OCI-LY7 (cell line): ENCODE results near the gene EIPR1. TPM values are rescaled to one million over a fixed set of nuclear protein-coding genes. Genes with fewer than 3 reads are reported as not detected.

Experiments used
- BruUV-seq: library from RNA; stranded (reverse); fragments of 400-500 nt; replicated peaks from 2 replicates; lab custom pipeline; 2021; lab: Mats Ljungman, UMichigan
- CTCF ChIA-PET: fragments of 300-600 bp; sonication (Branson Sonifier 250); formaldehyde crosslinking; loops from one replicate; lab custom pipeline; 2022; ENCODE audit warnings: antibody characterized with exemption; ENCODE audit not compliant: unreplicated experiment; lab: Charles Lee
- POLR2A ChIA-PET: fragments of 300-600 bp; sonication (Branson Sonifier 250); formaldehyde crosslinking; loops from one replicate; lab custom pipeline; 2022; ENCODE audit warnings: antibody characterized with exemption; lab: Charles Lee
- DNase-seq: peaks from one replicate; pipeline ENCODE4 v3.0.0-alpha.2; 2015; ENCODE audit warnings: low spot score
- H2AFZ ChIP-seq: fragments of 200-600 bp; sonication (generic), shearing (Covaris generic); 2 replicates; pipeline ENCODE4 v1.6.1; 2014; ENCODE audit warnings: mild to moderate bottlenecking, antibody characterized with exemption, low read length, moderate library complexity
- H3K27ac ChIP-seq: fragments of 200-600 bp; sonication (generic); 2 replicates; pipeline ENCODE4 v1.5.1; 2014; ENCODE audit warnings: mixed run types, low read depth, mild to moderate bottlenecking, moderate library complexity, low read length, inconsistent platforms; ENCODE audit not compliant: poor library complexity, severe bottlenecking
- H3K36me3 ChIP-seq: fragments of 200-600 bp; sonication (generic); 2 replicates; pipeline ENCODE4 v1.6.1; 2014; ENCODE audit warnings: mild to moderate bottlenecking, antibody characterized with exemption, low read length, moderate library complexity, mixed read lengths; ENCODE audit not compliant: insufficient read depth
- H3K4me1 ChIP-seq: fragments of 200-600 bp; sonication (generic); 2 replicates; pipeline ENCODE4 v1.5.1; 2014; ENCODE audit warnings: mild to moderate bottlenecking, low read length; ENCODE audit not compliant: insufficient read depth, poor library complexity, severe bottlenecking
- H3K4me2 ChIP-seq: fragments of 200-600 bp; sonication (generic); 2 replicates; pipeline ENCODE4 v1.6.1; 2014; ENCODE audit warnings: mild to moderate bottlenecking, low read length
- H3K4me3 ChIP-seq: fragments of 200-600 bp; sonication (generic); 2 replicates; pipeline ENCODE4 v1.5.1; 2014; ENCODE audit warnings: mild to moderate bottlenecking, low read depth, low read length; ENCODE audit not compliant: poor library complexity, severe bottlenecking
- H3K79me2 ChIP-seq: fragments of 200-600 bp; sonication (generic); 2 replicates; pipeline ENCODE4 v1.6.1; 2016; ENCODE audit warnings: low read depth, mild to moderate bottlenecking, low read length, moderate library complexity, mixed read lengths; ENCODE audit not compliant: insufficient read depth
- H3K9me2 ChIP-seq: fragments of 200-600 bp; sonication (generic); 2 replicates; pipeline ENCODE4 v1.6.1; 2016; ENCODE audit warnings: mild to moderate bottlenecking, low read length, mixed read lengths; ENCODE audit not compliant: insufficient read depth
- H3K9me3 ChIP-seq: fragments of 200-600 bp; sonication (generic); 2 replicates; pipeline ENCODE4 v1.6.1; 2014; ENCODE audit warnings: mild to moderate bottlenecking, mixed run types, low read length, mixed read lengths
- H4K20me1 ChIP-seq: fragments of 200-600 bp; sonication (generic); 2 replicates; pipeline ENCODE4 v1.6.1; 2014; ENCODE audit warnings: mild to moderate bottlenecking, antibody characterized with exemption, low read length, moderate library complexity, mixed read lengths; ENCODE audit not compliant: insufficient read depth
- EZH2phosphoT487 ChIP-seq: fragments of 200-600 bp; sonication (generic); IDR thresholded peaks from 2 replicates; pipeline ENCODE4 v1.6.1; 2018; ENCODE audit warnings: low read depth, borderline replicate concordance, mild to moderate bottlenecking, mixed run types, antibody characterized with exemption, low read length, moderate library complexity, mixed read lengths
- intact Hi-C: fragments of 100-400 bp; cut with micrococcal nuclease; formaldehyde crosslinking; loops from one replicate; pipeline ENCODE4 v1.10.0; 2022; ENCODE audit not compliant: unreplicated experiment
- total RNA-seq, 2 experiments: library from RNA; depleted of rRNA in 1 of 2; stranded (reverse); fragments of >200 nt in 1 of 2; shearing (Covaris generic) in 1 of 2; gene quantifications; 2 replicates each; pipeline ENCODE4 v1.2.3, GENCODE V29; 2014 to 2022
- TF ChIP-seq, protein P1 (sequence below): fragments of 200-600 bp; sonication (generic); conservative IDR thresholded peaks from 2 replicates; pipeline ENCODE4 v1.5.1; 2014; ENCODE audit warnings: mild to moderate bottlenecking, antibody characterized with exemption, low read length, moderate library complexity, mixed read lengths

The EIPR1 gene
- total RNA-seq, 2 experiments from 2014 or later = 60.5 to 61.7 TPM

DNA sequence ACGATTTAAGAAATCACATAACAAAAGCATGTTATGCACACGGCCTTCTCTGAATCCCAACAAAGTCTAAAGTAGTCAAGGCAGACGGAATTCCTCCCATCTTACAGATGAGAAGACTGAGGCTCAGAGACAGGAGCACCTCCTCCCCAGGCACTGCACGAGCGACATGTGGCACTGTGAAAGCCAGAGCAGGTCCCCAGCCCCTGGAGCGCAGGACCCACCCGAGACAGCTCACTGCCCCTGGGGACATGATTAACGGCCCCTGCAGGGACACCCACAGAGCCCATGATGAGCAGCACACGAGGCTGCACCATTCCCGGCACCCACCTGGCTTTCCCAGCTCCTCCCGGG, 53.6 kb downstream of the EIPR1 start:
- Histone ChIP-seq H3K79me2 (no peaks in the 10 kb centered on the region), H4K20me1 (no peaks in the 10 kb centered on the region), H3K9me3 (no peaks in the 10 kb centered on the region), H3K9me2 (no peaks in the 10 kb centered on the region), H3K27ac (no peak overlapping the region), H2AFZ (no peak overlapping the region), H3K4me1 (no peaks in the 10 kb centered on the region), H3K4me2 (no peak overlapping the region), H3K4me3 (no peak overlapping the region), H3K36me3 (peaks cover 25% of the 10 kb centered on the region)
- intact Hi-C loops = no loop called here
- POLR2A ChIA-PET = no interaction called here
- no TSS peak for BruUV-seq
- CTCF ChIA-PET = no interaction called here
- no peak for TF ChIP-seq EZH2phosphoT487
- TF ChIP-seq, protein P1, sequence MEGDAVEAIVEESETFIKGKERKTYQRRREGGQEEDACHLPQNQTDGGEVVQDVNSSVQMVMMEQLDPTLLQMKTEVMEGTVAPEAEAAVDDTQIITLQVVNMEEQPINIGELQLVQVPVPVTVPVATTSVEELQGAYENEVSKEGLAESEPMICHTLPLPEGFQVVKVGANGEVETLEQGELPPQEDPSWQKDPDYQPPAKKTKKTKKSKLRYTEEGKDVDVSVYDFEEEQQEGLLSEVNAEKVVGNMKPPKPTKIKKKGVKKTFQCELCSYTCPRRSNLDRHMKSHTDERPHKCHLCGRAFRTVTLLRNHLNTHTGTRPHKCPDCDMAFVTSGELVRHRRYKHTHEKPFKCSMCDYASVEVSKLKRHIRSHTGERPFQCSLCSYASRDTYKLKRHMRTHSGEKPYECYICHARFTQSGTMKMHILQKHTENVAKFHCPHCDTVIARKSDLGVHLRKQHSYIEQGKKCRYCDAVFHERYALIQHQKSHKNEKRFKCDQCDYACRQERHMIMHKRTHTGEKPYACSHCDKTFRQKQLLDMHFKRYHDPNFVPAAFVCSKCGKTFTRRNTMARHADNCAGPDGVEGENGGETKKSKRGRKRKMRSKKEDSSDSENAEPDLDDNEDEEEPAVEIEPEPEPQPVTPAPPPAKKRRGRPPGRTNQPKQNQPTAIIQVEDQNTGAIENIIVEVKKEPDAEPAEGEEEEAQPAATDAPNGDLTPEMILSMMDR = no peak
- no peak for DNase-seq

DNA sequence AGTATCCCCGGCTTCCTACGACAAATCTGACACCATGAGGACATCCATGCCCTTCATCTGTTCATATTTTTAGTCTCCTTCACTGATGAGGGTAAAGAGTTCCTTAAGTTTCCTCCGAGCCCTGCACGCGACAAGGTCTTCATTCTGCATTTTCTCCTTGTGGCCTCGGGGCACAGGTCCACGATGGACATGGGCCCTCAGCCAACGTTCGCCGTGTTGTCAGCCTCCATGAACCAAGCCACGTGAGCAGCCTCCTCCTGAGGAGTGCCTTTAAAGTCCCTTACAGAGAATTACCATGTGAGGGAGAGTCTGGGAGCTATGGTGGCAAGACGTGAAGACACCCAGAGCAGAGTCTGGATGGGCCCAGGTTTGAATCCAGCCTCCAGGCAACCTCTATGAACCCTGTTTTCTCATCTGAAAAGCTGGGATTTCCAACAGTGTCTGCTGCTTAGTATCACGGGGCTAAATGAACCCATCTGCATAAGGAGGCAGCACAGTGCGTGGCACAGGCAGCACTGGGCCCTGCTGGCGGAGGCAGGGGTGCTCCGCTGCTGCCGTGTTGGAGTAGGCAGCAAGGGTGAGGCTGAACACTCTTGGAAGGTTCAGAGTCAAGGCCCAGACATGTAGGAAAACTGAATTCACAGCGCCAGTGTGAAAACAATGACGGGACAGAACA, 54.1 kb downstream of the EIPR1 start:
- Histone ChIP-seq H4K20me1 (no peaks in the 10 kb centered on the region), H3K9me3 (no peaks in the 10 kb centered on the region), H3K4me3 (no peak overlapping the region), H3K4me2 (no peak overlapping the region), H3K9me2 (no peaks in the 10 kb centered on the region), H2AFZ (no peak overlapping the region), H3K4me1 (no peaks in the 10 kb centered on the region), H3K36me3 (peaks cover 30% of the 10 kb centered on the region), H3K79me2 (no peaks in the 10 kb centered on the region), H3K27ac (no peak overlapping the region)
- ChIA-PET CTCF (no interaction called here), POLR2A (interaction anchor here (1.3 kb wide), 1 partner anchor 304 kb away, joined by 3 read pairs; no protein-coding TSS in a partner anchor)
- TF ChIP-seq EZH2phosphoT487 = no peak
- TF ChIP-seq, protein P1 = no peak
- no TSS peak for BruUV-seq
- DNase-seq = no peak
- intact Hi-C loops = no loop called here

DNA sequence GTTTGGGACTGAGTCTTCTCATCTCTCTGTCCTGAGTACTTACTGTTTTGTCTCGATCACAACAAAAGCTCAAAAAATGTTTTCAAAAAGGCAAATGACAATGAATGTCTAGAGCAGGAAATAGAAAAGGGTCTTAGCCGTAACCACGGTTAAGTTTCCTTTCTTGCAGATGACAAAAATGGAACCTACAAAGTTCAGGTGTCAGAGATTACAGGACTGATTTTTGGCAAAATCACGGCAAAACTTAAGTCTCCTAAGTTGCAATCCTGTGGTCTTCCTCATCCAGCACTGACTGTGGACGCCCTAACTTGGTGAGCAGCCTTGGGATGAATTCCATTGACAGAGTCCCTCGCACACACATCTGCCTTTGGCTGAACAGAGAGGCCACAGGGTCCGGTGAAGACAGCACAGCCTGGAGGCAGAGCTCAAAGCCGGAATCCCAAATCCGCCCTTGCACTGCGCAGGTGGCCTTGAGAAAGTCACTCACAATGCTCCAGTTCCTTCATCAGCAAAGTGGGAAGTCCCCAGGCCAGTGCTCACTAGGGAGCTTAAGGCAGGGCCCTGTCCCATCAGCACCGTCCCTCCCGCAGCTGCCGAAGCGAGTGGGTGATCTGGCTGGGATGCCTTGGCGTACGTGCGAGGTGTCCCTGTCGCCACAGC, 55.2 kb downstream of the EIPR1 start:
- no peaks in the 10 kb centered on the region for H3K9me3 ChIP-seq
- intact Hi-C loops = no loop called here
- POLR2A ChIA-PET = interaction anchor here (0.6 to 1.3 kb wide), 2 partner anchors 196 to 303 kb away, joined by 3 to 4 read pairs; no protein-coding TSS in a partner anchor
- no peak overlapping the region for H3K27ac ChIP-seq
- no peak for DNase-seq
- H3K36me3 ChIP-seq = peaks cover 41% of the 10 kb centered on the region
- no peaks in the 10 kb centered on the region for H3K4me1 ChIP-seq
- CTCF ChIA-PET = no interaction called here
- BruUV-seq = no TSS peak
- no peak overlapping the region for H2AFZ ChIP-seq
- no peak overlapping the region for H3K4me2 ChIP-seq
- TF ChIP-seq, protein P1 = no peak
- no peak for TF ChIP-seq EZH2phosphoT487
- no peak overlapping the region for H3K4me3 ChIP-seq
- no peaks in the 10 kb centered on the region for H4K20me1 ChIP-seq
- H3K9me2 ChIP-seq = no peaks in the 10 kb centered on the region
- no peaks in the 10 kb centered on the region for H3K79me2 ChIP-seq
